GM19193 (cell line): ENCODE measurements around the gene NKD1.

Experiments
- POLR2A ChIP-seq: IDR thresholded peaks from 4 replicates; pipeline ENCODE4 v1.6.1; 2011; ENCODE audit not compliant: insufficient read depth, insufficient read length; ENCODE audit errors: extremely low read depth

Gene NKD1

DNA sequence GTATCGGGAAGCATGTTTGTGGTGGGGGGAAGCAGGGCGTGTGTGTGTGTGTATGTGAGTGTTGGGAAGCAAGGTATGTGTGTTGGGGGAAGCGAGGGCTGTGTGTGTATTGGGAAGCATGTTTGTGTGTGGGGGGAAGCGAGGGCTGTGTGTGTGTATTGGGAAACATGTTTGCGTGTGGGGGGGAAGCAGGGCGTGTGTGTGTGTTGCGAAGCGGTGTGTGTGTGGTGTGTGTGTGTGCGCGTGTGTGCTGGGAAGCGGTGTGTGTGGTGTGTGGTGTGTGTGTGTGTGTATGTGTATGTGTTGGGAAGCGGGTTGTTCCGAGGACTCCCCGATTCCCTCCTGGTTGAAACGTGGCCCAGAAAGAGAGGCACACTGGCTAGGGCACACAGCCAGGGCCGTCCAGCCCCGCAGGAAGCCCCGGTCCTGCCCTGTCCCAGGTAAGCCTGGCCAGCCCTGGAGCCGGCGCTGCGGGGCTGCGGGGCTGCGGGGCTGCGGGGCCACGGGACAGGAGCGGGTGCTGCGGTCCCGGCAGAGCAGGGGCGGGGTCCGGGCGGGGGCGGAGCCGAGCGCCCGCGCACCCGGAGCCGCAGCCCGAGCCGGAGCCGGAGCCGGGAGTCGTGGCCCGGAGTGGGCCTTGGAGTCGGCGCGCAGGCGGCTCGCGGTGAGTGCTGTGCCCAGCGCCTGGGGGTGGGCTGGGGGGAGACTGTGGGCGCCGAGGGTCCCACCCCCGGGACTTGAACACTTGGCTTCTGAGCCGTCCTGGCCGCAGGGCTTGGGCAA is 145.0 kb downstream of the NKD1 start, which contains the start of gene NOD2:
Gene NOD2 (plus strand): TSS at position 608 of the 783 bp plus-strand sequence. CDS start 5,890 bp downstream, outside the sequence.
- peak; percentile 40 for TF ChIP-seq POLR2A

DNA sequence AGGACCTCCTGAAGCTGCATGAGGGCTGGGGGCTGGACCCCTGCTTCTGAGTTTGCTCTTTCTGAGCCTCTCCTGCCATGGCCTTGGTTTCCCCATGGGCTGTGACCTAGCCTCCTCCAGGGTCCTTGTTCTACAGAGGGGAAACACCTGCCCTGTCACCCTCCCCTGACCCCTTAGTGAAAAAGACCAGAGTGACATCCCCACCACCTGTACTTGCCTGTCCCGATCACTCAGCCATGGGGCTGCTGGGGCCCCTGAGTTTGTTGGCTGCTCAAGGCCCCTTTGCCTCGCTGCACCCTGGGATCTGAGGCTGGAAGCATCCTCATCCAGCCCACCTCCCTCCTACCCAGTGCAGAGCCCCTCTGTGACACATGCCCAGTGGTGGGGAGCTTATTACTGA is 146.0 kb downstream of the NKD1 start:
- no peak for TF ChIP-seq POLR2A

DNA sequence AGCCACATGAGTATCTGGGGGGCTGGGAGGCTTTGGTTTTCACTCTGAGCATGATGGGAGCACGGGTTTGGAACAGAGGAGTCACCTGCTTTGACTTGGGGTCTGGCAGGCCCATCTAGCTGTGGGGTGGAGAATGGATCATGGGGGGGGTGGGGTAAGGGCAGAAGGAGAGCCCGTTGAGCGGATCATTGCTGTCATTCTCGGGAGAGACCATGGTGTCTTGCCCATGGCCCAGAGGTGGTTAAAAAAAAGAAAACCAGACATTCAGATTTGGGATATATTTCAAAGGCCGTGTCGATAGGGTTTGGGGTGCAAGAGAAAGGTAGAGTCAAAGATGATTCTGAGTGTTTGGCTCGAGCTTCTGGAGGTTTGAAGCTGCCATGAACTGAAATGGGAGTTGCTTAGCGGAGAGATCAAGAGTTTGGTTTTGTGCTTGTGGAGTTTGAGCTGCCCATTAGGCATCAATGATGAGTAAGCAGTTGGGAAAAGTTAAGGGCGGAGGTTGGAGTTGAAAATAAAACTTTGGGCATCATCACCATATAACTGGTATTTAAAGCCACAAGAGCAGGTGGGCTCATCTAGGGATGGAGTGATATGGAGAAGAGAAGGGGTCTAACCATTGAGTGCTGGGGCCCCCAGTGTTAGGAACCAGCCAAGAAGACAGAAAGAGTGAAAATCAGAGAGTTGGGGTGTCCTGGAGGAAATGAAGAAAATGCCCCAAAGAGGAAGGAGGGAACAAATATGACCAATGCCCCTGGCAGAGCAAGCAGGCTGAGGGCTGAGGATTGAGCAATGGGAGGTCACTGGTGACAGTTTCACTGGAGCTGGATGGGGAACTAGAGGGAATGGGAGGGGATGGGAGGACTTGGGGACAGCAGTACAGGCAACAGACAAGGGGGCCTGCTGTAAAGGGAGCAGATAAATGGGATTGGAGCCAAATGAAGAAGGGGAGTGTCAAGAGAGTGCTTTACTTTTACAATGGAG is 147.1 kb downstream of the NKD1 start:
- no peak for TF ChIP-seq POLR2A

DNA sequence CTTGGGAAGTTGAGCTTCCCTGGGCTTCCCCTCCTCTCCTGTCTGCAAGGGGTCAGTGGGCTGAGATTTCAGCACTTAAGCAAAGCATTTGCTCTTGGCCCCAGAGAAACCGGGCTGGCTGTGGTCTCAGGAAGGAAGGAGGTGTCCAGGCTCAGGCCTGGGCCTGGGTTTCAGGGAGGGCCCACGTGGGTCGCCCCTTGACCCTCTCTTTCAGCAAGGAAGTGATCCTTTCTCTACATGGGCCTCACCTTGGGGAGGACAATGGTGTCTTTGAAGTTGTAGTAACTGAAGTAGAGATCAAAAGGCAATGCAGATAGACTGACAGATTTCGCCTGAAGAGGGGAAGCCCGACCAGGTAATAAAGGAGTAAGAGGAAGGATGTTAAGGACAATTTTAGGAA is 147.9 kb downstream of the NKD1 start:
- no peak for TF ChIP-seq POLR2A

DNA sequence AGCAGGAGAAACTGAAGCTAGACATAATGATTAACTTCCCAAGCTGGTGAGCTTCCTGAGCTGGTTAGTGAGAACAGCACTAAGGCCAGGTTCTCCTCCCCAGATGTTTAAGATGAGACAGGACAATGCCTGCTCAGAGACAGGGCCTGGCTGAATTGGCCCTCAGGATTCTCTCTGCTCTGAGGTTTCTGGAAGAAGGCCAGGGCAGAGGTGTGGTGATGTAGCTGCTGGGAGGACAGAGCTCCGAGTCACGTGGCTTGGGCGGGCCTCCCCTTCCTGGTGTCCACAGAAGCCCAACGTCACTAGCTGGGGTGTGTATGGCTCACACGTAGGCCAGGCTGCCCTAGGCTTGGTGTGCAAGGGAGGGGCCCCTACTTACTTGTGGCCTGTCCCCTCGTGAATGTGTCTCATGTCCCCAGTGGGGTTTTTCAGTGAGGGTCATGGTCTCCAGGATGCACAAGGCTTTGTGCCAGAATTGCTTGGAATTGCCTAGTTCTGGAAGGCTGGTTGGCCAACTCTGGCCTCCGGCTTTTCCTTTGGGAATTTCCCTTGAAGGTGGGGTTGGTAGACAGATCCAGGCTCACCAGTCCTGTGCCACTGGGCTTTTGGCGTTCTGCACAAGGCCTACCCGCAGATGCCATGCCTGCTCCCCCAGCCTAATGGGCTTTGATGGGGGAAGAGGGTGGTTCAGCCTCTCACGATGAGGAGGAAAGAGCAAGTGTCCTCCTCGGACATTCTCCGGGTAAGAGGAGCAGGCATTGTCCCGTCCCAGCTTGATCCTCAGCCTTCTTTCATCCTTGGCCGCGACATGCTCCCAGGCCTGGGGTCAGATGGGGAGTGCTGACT is 148.6 kb downstream of the NKD1 start:
- TF ChIP-seq POLR2A = peak; percentile 63

DNA sequence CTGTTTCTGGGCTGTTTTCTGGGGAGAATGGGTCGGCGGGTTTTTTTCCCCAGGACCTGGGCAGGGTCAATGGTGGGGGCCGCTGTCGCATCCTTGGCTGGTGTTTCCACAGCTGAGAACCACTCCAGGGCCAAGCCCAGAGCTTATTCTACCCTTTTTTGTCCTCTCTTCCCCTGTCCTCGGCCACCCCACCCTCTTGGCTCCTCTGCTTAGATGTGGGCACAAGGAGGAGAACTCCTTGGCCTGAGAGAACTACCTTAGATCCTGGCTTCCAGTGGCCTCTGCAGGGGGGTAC is 149.2 kb downstream of the NKD1 start:
- no peak for TF ChIP-seq POLR2A

DNA sequence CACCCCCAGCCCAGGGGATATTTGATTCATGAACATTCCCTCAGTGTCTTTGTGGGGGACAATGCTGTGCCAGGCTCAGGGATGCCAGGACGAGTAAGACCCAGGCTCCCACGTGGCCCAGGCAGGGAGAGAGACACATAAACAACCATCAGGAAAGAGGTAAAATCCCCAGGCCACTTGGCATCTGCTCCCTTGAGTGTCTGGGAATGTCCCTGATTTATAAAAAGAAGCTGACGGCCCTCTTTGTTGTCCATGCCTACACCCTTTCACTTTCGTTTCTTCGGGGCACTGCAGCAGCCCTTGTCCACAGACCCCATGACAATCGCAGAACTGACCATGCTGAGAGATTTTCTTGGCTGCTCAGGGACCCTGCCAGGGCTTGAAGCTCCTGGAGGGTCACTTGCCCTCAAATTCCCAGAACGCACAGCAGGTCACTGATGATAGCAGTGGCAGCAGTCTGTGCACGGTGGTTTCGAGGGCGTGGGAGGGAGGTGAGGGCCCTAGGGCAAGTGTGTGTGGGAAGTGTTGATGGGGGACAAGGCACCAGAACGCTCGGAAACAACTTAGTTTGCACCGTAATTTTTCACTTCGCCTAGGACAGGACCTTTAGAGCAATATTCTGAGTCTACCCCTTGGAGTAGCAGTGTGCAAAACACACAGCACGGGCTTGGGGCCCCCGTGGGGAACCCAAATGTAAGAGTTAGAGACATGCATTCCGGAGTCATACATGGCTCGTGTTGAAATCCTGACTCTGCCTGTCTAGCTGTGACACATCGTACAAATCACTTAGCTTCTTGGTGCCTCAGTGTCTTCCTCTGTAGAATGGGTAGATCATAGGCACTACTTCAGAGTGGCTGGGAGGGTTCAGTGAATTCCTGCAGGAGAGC is 149.9 kb downstream of the NKD1 start:
- TF ChIP-seq POLR2A = no peak
